Measurements from ENCODE around the gene RUNX1. TPM values are rescaled to one million over a fixed set of nuclear protein-coding genes. Genes with fewer than 3 reads are reported as not detected.

The RUNX1 gene
- total and polyA plus RNA-seq, 2 of the 13 experiments (the other 11 are each of a cell fraction or from before 2014, with no cell fraction given): 5.4 to 6.4 TPM

GRCh38 chr21:34962136-34962535, 87.0 kb downstream of the RUNX1 start:
- CTCF ChIA-PET (ENCODE audit: low intra/inter-chr PET ratio, low total read pairs): no interaction called here
- no TSS peak for BruUV-seq (replicated peaks)
- FAIRE-seq (no peak), ATAC-seq (no peak), DNase-seq (ENCODE audit: low spot score) (no peak)
- in situ Hi-C loops (cut with HindIII; ENCODE audit: extremely low pct_ligation_motif_present, low pct_unique_long_range_greater_than_20kb) (no loop called here), intact Hi-C loops (cut with micrococcal nuclease; ENCODE audit: unreplicated experiment) (loop anchor here (10.0 kb wide), 1 partner anchor 63 kb away; no protein-coding TSS in a partner anchor)
- Histone ChIP-seq H3K4me2 (ENCODE audit: low read depth, low read length) (no peak overlapping the region), H3K36me3 (replicated peaks in 1 of 2; ENCODE audit: control insufficient read depth in 1 of 2, insufficient read depth in 2 of 2, low read length in 2 of 2) (no peaks in the 10 kb centered on the region), H3K27ac (ENCODE audit: extremely low read length, insufficient read depth, low read length) (no peak overlapping the region), H3K9me3 (ENCODE audit: low read length) (no peaks in the 10 kb centered on the region), H3K79me2 (ENCODE audit: insufficient read depth, low read length) (no peaks in the 10 kb centered on the region), H3K27me3 (ENCODE audit: control insufficient read depth in 1 of 2, insufficient read depth in 2 of 2, low read length in 2 of 2) (no peaks in the 10 kb centered on the region), H2AFZ (ENCODE audit: low read length) (no peak overlapping the region), H3K4me3 (replicated peaks in 1 of 3; ENCODE audit: insufficient read depth in 1 of 3, low read depth in 2 of 3, low read length in 3 of 3) (no peak overlapping the region), H3K9ac (ENCODE audit: insufficient read depth, low read depth, low read length) (no peak overlapping the region), H4K20me1 (ENCODE audit: insufficient read depth, low read length) (no peaks in the 10 kb centered on the region), H3K4me1 (ENCODE audit: insufficient read depth, low read length) (peaks cover 42% of the 10 kb centered on the region)
- 70% methylated on average over 2 of the region's 2 CpGs for WGBS (ENCODE audit: low lambda C conversion rate)
- POLR2A ChIA-PET: no interaction called here
- TF ChIP-seq NFIC (IDR thresholded peaks at IDR 0.05; ENCODE audit: low read length): no peak
- TF ChIP-seq ATF3 (CRISPR knock-in tag; IDR thresholded peaks at IDR 0.05): no peak
- TF ChIP-seq ZNF280D (CRISPR knock-in tag; IDR thresholded peaks at IDR 0.05): no peak
- TF ChIP-seq SRY (CRISPR knock-in tag; IDR thresholded peaks at IDR 0.05): no peak
- TF ChIP-seq DNMT3B (CRISPR knock-in tag; conservative IDR thresholded peaks at IDR 0.05): no peak
- TF ChIP-seq KDM2A (CRISPR knock-in tag; IDR thresholded peaks at IDR 0.05; ENCODE audit: borderline replicate concordance, low read depth): no peak
- TF ChIP-seq SKI (IDR thresholded peaks at IDR 0.05; ENCODE audit: partially characterized antibody): no peak
- TF ChIP-seq PAF1 (CRISPR knock-in tag; IDR thresholded peaks at IDR 0.05): no peak
- TF ChIP-seq ZNF883 (CRISPR knock-in tag; IDR thresholded peaks at IDR 0.05; ENCODE audit: not compliant biosample characterization): no peak

All from HepG2 (cell line).